ENCODE measurements around the gene MTMR12.
A peak's percentile ranks its signal among the peaks of the same experiment; 100 is the strongest.
"Not testable (repeated sequence)": the region's sequence is repeated elsewhere in the genome, so short reads cannot be mapped to it uniquely, and the experiment has no call there.

MTMR12 gene

DNA sequence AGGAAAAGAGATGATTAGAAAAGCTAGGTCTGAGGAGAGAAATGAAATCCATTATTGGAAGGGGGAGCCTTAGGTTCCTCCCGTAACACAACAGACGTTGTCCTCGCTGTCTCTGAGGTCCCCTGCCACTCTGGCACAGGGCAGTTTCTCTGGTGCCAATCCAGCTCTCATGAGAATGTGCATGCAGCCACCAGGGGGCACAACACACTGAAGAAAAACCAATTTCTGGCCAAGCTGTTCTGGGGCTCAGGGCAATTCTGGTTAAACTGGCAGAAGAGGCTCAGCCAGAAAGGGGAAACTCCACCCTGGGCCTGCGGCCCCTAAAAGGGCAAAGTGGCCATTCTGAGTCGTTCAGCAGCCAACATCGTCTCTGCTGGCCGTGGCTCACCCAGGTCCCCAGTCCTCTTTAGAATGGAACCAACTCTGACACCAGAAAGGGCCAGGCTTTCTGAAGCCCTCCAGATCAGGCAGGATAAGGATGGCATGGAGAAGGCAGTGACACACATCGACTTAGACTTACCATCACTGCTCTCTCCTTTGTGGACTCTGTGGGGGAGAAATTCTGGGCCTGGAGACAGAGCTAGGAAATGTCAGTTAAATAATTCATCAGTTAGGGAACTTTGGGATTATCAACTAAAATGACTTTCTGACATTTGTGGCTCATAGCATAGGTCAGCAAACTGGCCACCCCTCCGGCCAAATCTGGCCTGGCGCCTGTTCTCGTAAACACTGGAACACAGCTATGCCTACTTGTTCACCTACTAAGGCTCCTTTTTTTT is 80.1 kb downstream of the MTMR12 start:
- peak; percentile 56 for DNase-seq

DNA sequence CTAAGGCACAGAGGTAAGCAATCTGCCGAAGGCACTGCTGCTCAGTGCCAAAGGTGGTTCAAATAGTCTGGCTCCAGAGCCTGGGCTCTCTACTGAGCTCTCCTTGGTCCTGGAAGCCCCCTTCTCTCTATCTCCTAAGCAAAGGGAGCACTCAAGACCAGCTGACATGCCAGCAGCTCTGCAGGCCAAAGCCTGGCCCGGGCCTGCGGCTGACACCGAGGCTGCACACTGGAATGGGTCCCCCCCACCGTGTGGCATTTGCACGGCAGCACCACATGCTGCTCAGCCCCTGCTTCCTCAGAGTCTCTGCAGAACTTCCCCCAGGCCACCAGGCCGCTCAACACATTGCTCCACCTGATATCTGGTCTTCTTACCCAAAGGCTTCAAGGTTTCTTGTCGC is 80.8 kb downstream of the MTMR12 start:
- DNase-seq: no peak

DNA sequence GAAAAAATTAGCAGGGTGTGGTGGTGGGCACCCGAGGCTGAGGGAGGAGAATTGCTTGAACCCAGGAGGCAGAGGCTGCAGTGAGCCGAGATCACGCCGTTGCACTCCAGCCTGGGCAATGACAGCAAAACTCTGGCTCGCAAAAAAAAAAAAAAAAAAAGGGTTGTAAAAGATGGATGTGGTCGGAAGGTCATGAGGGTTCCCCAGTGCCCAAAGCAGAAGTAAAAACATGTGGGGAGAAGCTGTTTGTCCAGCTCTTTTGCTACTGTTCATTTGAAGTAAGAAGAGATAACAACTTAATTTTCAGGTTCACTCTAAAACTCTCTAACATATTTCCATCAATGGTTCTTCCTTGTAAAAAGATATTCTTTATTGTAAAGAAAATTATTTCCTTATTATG is 81.5 kb downstream of the MTMR12 start:
- no peak for DNase-seq

DNA sequence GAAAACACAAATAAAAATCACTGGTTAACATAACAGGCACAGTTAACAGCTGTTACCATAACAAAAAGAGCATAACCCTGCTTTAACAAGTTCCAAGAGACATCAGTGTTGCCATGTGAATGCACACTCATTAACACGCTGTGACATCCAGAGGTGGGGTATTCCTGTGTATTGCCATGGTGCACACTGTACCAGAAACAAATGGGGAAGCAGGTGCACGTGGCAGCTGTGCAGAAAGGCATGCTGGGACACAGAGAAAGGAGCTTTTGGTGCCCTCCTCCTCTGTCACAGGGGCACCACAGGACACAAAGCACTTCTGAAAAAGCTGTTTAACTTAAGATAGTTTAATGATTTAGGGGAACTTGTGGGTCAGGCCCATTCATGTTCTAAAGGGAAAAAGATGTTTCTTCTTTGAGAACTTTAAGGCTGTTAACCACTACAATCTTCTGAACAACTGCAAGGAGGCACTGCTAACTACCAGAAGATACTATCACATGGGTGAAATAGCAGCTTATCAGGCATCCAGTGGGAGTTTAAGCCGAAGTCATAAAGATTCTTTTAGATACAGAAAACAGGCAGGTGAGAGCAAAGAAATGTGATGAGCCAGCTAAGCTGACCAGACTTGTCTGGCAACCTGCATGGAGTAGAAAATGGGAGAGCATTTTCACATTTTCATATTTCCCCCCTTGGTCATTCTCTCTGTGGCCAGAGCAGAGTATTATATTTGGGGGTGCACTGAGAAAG is 82.2 kb downstream of the MTMR12 start:
- no peak for DNase-seq

DNA sequence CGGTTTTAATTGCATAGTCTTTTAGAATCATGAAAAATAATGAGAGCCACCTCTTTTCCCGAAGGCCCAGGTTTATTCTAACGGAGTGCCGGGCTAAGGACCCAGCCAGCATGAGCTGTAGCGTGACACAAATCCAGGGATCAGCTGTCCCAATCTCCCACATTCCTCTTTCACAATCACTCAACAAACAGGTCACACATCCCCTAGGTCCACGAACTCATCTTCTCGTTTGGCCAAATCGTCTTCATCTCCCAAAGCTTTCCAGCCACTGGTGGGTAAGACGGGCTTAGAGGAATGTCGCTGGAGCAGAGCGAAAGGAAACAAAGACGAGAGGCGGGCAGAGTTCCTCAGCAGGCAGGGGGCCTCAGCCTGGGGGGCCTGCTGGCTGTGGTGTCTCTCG is 83.2 kb downstream of the MTMR12 start:
- no peak for DNase-seq

DNA sequence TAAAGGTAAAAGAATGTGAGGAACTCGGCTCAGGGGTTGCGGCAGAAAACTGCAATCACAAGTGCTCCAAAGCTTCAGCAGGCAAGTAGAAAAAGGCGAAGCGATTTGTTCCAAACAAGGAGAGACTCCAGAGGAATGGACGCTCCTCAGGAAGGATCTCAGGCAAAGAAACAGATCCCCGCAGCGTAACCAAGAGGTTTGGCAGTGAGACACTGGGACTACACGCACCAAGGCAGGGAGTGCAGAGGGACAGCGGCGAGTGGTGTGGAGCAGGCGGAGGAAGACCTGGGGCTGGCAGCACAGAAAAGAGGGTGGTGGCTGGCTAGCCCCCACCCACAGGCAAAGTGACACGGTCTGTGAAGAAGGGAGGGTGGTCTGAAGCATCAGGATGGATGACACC is 83.9 kb downstream of the MTMR12 start:
- DNase-seq: no peak

DNA sequence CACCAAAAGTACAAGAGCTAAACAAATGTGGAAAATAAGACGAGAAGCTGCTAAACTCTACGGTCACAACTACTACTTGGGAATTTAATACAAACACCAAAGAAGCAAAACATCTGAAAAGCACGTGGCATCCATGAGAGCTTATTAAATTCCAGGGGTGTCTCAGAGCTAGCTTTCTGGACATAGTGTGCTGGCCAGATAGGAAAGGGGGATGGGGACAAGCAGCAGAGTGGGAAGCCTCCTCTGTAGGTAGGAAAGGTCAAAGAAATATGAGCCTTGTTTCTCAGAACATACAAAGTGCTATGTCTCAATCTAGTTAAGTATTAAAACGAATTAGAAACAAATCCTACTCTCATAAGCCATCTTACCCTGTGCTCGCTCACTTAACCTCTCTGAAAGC is 87.3 kb downstream of the MTMR12 start:
- no peak for DNase-seq

DNA sequence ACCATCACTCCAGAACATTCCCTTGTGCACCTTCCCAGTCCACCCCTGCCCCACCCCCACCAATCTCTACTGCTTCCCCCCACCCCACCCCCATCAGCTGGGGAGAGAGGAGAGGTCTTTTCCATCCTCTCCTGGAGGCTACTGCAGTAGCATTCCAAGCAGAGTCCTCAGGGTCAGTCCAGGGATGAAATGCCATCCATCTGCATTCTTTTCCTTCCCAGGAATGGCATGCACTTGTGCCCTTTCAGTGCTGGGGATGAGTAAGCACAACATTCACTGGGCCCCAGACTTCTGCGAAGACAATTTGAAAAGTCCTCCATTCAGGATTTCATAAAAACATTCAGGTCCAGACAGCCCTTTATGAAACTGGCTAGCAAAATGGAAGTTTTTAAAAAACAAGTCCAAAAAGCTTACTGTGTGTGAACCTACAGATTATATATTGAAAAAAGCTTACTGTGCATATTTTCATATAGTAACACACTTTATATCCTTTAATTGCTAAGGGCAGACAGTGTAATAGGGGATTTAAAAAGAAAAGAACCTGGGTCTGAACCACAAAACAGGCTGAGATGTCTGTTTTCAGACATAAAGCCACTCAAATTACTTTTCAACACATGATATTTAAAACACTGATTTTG is 88.6 kb downstream of the MTMR12 start:
- DNase-seq: no peak

DNA sequence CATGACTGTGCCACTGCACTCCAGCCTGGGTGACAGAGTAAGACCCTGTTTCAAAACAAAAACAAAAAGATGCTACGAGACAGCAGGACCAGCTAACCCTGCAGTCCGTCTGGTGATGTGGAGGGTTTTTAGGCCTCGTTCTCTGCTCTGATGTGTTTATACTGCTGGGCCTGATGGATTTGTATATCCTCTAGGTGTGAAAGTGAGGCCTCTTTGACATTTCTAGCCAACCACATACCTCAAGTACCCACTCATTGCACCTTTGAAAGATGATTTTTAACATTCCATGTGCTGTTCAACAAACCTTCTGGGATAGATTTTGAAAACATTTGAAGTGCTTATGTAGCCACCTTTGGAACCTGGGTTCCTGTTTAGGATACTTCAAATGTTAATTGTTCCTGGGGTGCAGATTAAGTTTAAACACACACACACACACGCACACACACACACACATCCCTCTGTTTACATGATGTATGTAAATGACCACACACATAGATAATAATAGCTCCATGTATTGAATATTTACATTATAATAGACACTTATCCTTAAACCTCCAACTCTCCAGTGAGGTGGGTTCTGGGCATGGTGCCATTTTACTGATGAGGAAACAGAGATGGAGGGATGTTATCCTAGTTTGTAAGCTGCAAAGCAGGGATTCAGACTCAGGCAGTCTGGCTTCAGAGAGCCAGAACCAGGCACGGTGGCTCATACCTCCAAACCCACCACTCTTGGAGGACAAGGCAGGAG is 89.8 kb downstream of the MTMR12 start:
- DNase-seq: no peak

DNA sequence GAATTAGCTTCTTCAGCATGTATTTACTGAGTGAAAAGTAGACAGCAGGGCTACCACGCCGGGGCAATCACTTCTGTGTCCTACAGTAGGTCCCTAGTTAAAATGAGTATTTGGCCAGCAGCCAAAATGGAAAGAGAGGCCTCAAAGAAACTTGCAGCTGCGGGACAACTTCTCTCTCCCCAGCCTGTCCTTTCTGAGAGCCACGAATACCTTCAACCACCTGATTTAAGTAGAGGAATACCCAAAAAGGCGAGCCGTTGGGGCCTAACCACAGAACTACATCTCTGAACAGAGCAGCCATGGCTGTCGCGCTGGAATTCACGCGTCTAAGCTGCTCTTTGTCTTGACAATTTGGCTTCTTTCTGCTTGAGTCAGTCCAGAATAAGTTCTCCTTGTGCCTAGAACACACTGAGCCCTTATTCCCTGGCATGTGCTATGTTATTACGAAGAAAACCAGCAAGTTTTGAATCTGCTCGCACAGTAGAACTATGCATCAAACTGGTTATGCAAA is 94.8 kb downstream of the MTMR12 start:
- no peak for DNase-seq

DNA sequence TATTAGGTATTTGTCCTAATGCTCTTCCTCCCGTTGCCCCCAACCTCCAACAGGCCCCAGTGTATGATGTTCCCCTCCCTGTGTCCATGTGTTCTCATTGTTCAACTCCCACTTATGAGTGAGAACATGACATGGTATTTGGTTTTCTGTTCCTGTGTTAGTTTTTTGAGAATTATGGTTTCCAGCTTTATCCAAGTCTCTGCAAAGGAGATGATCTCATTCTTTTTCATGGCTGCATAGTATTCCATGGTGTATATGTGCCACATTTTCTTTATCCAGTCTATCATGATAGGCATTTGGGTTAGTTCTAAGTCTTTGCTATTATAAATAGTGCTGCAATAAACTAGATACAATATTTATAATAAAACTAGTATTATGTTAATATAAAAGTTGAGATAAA is 98.4 kb downstream of the MTMR12 start:
- not testable (repeated sequence) for DNase-seq

DNA sequence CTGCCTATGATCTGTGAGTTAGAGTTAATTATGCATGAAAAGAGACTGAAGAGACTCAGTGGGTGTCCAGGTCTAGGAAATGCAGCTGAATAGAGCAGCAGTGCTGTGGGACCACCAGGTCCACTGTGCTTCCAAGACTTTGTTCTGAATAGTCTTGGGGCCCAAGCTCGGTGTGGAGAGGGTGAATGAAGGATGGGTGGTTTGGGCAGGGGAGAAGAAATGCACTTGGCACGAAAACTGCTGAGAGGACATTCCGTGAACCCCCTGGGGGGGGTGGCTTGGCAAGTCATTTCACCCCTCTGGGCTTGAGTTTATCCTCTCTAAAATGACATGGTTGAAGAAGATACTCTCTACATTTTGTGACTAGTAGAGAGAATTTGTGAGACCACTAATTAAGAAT is 102.6 kb downstream of the MTMR12 start:
- no peak for DNase-seq

DNA sequence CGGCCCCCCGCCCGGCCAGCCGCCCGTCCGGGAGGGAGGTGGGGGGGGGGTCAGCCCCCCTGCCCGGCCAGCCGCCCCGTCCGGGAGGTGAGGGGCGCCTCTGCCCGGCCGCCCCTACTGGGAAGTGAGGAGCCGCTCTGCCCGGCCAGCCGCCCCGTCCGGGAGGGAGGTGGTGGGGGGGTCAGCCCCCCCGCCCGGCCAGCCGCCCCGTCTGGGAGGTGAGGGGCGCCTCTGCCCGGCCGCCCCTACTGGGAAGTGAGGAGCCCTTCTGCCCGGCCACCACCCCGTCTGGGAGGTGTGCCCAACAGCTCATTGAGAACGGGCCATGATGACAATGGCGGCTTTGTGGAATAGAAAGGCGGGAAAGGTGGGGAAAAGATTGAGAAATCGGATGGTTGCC is 103.9 kb downstream of the MTMR12 start:
- not testable (repeated sequence) for DNase-seq

DNA sequence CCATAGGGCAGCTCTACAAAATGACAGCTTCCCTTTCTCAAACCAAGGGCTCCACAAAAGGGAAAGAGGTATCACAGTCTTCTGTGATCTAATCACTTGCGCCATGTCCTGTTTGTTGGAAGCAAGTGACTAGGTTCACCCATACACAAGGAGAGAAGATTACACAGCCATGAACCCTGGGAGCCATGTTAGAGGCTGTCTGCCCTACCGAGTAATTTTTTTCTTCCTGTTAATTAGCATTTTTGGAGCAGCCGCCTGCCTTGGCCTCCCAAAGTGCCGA is 105.4 kb downstream of the MTMR12 start:
- DNase-seq: no peak

DNA sequence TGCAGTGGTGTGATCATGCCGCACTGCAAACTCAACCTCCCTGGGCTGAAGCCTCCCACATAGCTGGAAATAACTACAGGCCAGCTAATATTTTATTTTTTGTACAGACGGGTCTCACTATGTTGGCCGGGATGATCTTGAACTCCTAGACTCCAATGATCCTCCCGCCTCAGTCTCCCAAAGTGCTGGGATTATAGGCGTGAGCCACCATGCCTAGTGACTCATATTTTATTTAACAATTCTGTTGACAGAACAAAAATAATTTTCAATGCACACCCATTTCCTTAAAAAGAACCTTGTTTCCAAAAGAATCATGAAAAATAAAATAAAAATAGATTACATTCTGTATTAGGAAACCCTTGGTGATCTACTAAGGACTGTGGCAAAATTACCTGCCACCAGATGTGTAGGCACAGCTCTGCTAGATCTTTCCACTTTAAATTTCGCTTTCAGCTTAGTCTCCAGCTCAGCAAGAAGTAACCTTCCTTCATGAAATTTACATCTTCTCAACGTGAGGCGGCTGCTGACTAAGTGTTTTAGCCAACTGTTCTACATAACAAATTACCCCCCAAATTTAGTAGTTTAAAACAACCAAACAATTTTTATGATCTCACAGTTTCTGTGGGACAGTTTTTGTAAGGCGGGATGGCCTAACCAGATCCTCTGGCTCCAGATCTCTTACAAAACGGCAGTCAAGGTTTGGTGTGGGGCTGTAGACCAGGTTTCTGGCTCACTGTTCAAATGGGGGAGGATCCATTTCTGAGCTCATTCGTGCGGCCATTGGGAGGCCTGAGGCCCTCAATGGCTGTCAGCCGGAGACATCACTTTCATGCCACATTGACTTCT is 106.0 kb downstream of the MTMR12 start:
- DNase-seq: no peak

DNA sequence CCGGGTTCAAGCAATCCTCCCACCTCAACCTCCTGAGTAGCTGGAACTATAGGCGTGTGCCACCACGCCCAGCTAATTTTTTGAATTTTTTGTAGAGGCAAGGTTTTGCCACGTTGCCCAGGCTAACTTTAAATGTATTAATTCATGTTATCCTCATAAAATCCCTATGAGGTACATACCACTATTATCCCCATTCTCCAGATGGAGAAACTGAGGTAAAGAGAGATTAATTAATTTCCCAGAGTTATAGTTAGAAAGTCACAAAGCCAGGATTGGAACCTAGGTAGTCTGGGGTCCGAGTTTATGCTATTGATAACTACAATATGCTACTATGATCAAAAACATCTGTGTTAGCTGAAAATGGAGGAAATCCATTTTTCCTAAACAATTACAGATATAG is 106.7 kb downstream of the MTMR12 start:
- DNase-seq: no peak

DNA sequence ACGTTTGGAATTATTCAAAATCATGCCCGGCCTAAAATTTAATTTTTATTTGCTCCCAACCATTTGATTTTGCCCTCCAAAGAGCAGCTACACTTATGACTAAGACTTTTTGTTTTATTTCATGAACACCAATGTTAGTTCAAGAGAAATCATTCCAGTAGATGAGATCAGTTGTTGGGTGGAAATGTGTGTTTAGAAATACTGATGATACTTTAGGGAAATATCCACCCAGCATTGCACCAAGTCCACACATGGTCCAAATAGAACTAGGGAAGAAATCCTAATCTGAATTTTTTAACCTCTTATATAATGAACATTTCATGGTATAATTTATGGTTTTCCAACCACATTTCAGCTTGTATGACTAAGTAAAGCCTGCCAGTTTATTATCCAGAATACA is 110.3 kb downstream of the MTMR12 start:
- no peak for DNase-seq

DNA sequence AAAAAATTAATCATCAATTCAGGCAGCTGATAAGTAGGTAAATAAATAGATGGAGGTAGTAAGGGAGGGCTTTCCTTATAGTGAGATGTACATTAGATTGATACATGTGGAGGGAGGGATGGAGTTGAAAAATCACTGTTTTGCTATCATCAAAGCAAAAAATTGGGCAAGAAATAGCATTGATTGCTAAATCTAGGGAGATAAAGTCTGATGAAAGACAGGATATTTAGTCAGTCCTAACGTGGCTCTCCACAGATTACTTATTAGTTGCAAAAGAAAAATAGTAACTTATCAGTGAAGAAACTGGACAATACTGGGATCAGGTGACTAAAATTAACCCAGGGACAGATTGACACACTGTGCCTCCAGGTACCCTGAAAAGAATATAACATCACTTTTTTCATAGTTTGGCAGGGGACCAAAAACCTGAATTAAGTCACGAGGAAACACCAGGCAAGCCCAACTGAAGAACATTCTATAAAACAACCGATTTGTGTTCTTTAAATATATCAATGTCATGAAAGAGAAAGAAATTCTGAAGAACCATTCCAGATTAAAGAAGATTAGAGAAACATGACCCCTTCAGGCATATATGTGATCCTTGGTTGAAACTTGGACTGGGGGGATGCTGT is 111.5 kb downstream of the MTMR12 start:
- DNase-seq: no peak

DNA sequence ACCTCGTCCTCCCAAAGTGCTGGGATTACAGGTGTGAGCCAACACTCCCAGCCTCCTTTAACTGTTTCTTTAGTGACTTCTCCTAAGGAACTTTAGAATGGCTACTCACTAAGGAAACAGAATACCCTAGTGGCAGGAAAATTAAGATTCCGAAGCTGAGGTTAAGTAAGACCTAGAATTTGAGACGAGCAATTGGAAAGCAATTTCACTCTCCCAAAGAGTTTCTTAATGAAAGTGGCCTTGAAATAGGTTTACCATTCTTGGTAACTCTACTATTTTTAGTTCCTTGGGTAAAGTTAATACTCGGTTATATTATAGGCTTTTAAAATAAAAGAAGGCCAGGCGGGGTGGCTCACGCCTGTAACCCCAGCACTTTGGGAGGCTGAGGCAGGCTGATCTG is 115.7 kb downstream of the MTMR12 start:
- DNase-seq: no peak

DNA sequence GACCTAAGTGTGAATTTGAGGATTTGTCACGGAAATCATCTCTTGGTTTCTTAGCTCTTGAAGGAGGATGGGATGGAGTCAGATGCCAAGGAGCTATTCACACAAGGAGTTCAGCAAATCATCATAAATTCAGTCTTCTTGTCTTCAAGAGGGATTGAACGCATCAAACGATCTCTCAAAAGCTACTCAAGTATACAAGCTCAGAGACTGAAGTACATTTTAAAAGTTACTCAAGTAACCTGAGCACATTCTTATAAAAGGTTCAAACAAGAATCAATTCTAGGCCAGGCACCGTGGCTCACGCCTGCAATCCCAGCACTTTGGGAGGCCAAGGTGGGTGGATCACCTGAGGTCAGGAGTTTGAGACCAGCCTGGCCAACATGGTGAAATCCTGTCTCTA is 117.5 kb downstream of the MTMR12 start:
- no peak for DNase-seq

DNA sequence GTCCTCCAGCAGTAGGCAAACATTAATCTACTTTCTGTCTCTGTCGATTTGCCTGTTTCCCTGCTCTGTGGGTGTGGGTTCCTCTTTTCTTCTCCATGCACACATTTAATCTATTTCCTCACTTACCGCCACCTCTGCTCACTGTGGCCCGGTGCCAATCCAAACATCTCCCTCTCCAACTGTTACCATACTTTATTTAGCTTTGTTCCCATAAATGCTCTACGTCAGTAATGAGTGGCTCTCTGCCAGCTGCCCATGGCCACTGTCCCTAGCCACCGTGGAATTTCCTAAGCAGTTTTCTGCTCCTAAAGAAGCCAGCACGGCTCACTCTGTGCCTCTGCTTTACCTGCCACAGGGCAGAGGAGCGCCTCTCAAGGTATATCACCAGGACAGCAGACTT is 119.1 kb downstream of the MTMR12 start:
- no peak for DNase-seq

DNA sequence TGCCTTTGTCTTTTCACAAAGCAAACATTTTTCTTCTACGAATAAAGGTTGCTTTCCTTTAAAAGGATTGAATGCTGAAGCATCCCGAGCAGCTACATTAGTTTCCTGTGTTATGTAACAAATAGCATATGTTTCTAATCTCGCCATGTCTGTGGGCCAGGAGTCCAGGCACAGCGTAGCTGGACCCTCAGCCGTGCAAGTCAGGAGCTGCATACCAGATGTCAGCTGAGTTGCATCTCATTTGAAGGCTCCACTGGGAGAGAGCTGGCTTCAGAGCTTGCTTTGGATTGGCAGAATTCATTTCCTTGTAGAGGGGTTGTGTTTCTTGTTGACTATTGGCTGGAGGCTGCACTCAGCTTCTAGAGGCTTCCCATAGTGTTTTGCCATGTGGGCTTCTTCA is 122.6 kb downstream of the MTMR12 start:
- DNase-seq: no peak
